ENCODE measurements around the gene SDHB. TPM values are rescaled to one million over a fixed set of nuclear protein-coding genes. Genes with fewer than 3 reads are reported as not detected.
A peak's percentile ranks its signal among the peaks of the same experiment; 100 is the strongest.

SDHB gene
- total and polyA plus RNA-seq, 9 of the 15 experiments (the other 6 are each of a cell fraction or from before 2014, with no cell fraction given), result 207 to 554 (median 365) TPM

DNA sequence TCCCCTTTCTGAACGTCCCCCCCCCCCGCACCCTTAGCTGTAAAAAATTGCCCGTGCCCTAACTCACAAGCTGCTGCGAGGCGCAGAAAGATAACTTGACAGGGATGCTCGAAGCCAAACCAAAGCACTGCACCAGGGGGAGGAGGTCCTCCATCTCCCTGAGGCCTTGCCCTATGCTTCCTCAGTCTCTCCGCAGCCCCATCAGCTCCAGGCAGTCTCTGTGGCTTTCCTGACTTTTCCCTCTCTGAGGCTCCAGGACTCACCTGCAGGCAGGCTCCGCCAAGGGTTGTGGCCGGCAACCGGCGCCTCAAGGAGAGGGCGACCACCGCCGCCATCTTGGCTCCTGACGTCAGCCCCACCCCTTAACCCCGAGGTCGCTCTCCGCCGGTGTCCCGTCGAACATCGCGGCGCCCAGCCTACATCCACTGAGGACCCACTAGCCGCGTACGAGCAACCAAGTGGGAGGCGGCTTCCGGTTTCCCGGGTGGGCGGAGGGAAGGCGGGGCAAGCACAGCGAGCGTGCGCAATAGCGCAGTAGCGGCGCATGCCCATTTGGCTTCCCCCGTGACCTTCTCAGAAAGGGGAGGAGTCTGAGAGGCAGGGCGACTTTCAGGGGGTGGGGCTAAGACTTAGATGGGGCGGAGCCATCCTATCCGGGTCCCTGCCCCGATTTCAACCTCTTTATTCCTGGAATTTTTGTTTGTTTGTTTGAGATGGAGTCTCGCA, at the start of gene SDHB (continued):
- TF ChIP-seq, protein P1, sequence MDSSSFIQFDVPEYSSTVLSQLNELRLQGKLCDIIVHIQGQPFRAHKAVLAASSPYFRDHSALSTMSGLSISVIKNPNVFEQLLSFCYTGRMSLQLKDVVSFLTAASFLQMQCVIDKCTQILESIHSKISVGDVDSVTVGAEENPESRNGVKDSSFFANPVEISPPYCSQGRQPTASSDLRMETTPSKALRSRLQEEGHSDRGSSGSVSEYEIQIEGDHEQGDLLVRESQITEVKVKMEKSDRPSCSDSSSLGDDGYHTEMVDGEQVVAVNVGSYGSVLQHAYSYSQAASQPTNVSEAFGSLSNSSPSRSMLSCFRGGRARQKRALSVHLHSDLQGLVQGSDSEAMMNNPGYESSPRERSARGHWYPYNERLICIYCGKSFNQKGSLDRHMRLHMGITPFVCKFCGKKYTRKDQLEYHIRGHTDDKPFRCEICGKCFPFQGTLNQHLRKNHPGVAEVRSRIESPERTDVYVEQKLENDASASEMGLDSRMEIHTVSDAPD (CRISPR knock-in tag; IDR thresholded peaks at IDR 0.05), result no peak
- TF ChIP-seq, protein P2, sequence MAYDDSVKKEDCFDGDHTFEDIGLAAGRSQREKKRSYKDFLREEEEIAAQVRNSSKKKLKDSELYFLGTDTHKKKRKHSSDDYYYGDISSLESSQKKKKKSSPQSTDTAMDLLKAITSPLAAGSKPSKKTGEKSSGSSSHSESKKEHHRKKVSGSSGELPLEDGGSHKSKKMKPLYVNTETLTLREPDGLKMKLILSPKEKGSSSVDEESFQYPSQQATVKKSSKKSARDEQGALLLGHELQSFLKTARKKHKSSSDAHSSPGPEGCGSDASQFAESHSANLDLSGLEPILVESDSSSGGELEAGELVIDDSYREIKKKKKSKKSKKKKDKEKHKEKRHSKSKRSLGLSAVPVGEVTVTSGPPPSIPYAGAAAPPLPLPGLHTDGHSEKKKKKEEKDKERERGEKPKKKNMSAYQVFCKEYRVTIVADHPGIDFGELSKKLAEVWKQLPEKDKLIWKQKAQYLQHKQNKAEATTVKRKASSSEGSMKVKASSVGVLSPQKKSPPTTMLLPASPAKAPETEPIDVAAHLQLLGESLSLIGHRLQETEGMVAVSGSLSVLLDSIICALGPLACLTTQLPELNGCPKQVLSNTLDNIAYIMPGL (CRISPR knock-in tag; IDR thresholded peaks at IDR 0.05), result peak; percentile 57; the same call in 1 of the 2 replicates
- TF ChIP-seq, protein P3, sequence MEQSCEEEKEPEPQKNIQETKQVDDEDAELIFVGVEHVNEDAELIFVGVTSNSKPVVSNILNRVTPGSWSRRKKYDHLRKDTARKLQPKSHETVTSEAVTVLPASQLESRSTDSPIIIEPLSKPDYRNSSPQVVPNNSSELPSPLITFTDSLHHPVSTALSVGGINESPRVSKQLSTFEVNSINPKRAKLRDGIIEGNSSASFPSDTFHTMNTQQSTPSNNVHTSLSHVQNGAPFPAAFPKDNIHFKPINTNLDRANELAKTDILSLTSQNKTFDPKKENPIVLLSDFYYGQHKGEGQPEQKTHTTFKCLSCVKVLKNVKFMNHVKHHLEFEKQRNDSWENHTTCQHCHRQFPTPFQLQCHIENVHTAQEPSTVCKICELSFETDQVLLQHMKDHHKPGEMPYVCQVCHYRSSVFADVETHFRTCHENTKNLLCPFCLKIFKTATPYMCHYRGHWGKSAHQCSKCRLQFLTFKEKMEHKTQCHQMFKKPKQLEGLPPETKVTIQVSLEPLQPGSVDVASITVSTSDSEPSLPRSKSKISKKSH (CRISPR knock-in tag; IDR thresholded peaks at IDR 0.05), result no peak
- TF ChIP-seq ADNP (tag; IDR thresholded peaks at IDR 0.05) (no peak), NCOA2 (IDR thresholded peaks at IDR 0.05; ENCODE audit: partially characterized antibody in 2 of 2) (no peak), POLR3G (IDR thresholded peaks at IDR 0.05; ENCODE audit: extremely low read depth, insufficient read length, insufficient replicate concordance) (no peak), RBM34 (IDR thresholded peaks at IDR 0.05; ENCODE audit: borderline replicate concordance, insufficient read depth, low read length) (no peak), TCFL5 (CRISPR knock-in tag; conservative IDR thresholded peaks at IDR 0.05) (no peak), HDAC8 (tag; IDR thresholded peaks at IDR 0.05) (no peak)
- TF ChIP-seq, protein P4, sequence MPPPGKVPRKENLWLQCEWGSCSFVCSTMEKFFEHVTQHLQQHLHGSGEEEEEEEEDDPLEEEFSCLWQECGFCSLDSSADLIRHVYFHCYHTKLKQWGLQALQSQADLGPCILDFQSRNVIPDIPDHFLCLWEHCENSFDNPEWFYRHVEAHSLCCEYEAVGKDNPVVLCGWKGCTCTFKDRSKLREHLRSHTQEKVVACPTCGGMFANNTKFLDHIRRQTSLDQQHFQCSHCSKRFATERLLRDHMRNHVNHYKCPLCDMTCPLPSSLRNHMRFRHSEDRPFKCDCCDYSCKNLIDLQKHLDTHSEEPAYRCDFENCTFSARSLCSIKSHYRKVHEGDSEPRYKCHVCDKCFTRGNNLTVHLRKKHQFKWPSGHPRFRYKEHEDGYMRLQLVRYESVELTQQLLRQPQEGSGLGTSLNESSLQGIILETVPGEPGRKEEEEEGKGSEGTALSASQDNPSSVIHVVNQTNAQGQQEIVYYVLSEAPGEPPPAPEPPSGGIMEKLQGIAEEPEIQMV (tag; conservative IDR thresholded peaks at IDR 0.05; ENCODE audit: low read depth), result no peak
- TF ChIP-seq, protein P5, sequence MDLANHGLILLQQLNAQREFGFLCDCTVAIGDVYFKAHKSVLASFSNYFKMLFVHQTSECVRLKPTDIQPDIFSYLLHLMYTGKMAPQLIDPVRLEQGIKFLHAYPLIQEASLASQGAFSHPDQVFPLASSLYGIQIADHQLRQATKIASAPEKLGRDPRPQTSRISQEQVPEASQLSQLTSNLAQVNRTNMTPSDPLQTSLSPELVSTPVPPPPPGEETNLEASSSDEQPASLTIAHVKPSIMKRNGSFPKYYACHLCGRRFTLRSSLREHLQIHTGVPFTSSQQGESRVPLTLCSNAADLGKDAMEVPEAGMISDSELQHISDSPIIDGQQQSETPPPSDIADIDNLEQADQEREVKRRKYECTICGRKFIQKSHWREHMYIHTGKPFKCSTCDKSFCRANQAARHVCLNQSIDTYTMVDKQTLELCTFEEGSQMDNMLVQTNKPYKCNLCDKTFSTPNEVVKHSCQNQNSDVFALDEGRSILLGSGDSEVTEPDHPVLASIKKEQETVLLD (IDR thresholded peaks at IDR 0.05), result peak; percentile 90
